Stimulated activated naive B cell treated with anti-CD40 and anti-IgM and Interleukin-4, amounts not matched to agents 10 μg/mL and 1 μg/mL and 100 μg/mL, for 72 hours (primary cell): ENCODE data around the gene OBP2B.
"Not testable (repeated sequence)": the region's sequence is repeated elsewhere in the genome, so short reads cannot be mapped to it uniquely, and the experiment has no call there.

Source experiments
- ATAC-seq, 2 donors: fragments of 150-1000 bp; cut with Tn5 transposase; replicated peaks; 2 replicates each; pipeline ENCODE4 v1.10.0; 2021; ENCODE audit warnings: moderate library complexity in 1 of 2
- DNase-seq: peaks from one replicate; pipeline ENCODE4 v3.0.0; 2021
- H3K27ac Mint-ChIP-seq: one replicate; pipeline ENCODE4 v1.8.0; 2022; ENCODE audit warnings: mild to moderate bottlenecking, mixed read lengths
- H3K27me3 Mint-ChIP-seq, 2 donors: one replicate each; pipeline ENCODE4 v1.8.0; 2022; ENCODE audit warnings: mixed read lengths in 2 of 2
- H3K36me3 Mint-ChIP-seq, 2 donors: one replicate each; pipeline ENCODE4 v1.8.0; 2022; ENCODE audit warnings: mixed read lengths in 2 of 2, mild to moderate bottlenecking in 1 of 2
- H3K4me1 Mint-ChIP-seq, 2 donors: one replicate each; pipeline ENCODE4 v1.8.0; 2022; ENCODE audit warnings: mixed read lengths in 2 of 2, mild to moderate bottlenecking in 1 of 2
- H3K4me3 Mint-ChIP-seq, 2 donors: one replicate each; pipeline ENCODE4 v1.8.0; 2022; ENCODE audit warnings: mild to moderate bottlenecking in 2 of 2, mixed read lengths in 2 of 2, moderate library complexity in 1 of 2
- H3K9me3 Mint-ChIP-seq, 2 donors: one replicate each; pipeline ENCODE4 v1.8.0; 2022; ENCODE audit warnings: mixed read lengths in 2 of 2, mild to moderate bottlenecking in 1 of 2

OBP2B gene

DNA sequence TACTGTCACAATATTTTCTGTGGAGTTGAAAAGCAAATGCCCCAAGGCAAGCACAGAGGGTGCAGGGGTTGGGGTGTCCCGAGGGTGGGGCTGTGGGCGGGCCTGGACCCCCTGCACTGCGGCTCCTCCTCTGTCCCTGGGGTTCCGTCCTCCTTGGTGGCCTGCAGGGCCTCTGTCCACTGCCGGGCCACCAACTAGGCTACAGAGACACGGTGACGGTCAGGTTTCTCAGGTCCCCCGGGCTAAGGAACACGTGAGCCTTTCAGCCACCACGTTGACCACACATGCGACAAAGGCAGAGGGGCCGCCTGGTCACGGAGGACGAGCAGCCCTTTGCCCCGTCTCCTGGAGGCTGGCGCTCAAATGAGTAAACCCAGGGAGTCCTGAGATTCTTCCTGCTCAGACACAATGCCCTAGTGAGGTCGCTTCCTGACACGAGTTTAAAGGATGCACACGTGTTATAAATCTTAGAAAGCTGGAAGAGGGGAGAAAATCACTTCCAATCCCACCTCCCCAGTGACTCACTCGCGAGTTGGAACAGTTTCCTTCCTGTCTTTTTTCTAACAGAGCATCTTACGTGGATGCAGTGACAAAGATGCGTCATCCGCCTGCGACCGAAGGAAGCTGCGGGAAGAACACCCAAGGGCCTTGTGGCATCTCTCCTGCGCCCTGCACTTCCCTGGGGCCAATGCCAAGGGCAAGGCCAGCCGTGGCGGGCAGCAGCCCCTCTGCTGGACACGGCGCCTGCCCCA lies 24.8 kb upstream of the OBP2B start:
- DNase-seq, result no peak
- no peak overlapping the region for H3K4me3 Mint-ChIP-seq
- peaks cover 31 to 49% of the 10 kb centered on the region in 2 donors for H3K27me3 Mint-ChIP-seq

DNA sequence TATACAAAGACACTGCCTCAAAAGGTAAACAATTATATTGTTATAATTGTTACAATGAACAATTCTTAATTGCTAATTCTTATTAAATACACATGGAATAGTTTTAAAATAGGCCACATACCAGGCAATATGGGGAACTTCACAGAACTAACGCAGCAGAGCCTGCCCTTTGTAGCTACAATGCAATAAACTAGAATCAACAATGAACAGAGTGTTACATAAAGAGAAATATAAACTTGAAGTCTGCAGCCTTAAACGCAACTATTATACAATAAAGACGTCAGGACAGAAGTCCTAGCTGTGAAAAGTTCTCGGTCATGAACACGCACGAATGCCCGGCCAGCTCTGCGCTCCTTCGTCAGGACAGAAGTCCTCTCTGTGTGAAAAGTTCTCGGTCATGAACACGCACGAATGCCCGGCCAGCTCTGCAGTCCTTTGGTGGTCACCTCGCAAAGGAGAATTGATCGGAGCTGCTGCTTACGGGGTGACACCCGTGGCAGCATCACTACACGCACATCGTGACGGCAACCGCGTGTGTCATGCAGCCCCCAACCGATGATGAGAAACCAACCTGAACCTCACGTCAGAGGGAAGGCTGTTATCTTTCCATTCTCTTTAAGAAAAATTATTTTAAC lies 23.0 kb upstream of the OBP2B start:
- ATAC-seq, H3K4me1 Mint-ChIP-seq, H3K36me3 Mint-ChIP-seq, DNase-seq, H3K9me3 Mint-ChIP-seq, H3K4me3 Mint-ChIP-seq, H3K27ac Mint-ChIP-seq: not testable (repeated sequence)
- H3K27me3 Mint-ChIP-seq, result peaks cover 14 to 32% of the 10 kb centered on the region in 2 donors

More for the DNA sequence above, 24.8 kb upstream of the OBP2B start:
- no peak for ATAC-seq
- Mint-ChIP-seq H3K36me3 (no peaks in the 10 kb centered on the region), H3K9me3 (no peaks in the 10 kb centered on the region), H3K4me1 (peaks cover 2 to 11% of the 10 kb centered on the region in 2 donors), H3K27ac (no peak overlapping the region)

DNA sequence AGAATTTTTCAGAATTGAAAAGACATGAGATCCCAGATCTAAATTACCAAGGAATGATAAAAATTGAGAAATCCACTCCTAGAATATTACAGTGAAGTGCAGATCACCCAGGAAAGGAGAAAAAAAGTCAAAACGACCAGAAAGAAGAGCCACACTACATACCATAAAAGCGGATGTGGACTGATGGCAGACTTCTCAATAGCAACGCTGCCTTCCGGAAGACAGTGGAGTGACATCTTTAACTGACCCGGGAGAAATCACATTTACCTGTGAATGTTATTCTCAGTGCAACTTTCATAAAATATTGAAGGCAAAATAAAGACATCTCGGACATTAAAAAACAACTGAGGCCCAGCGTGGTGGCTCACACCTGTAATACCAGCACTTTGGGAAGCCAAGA lies 21.5 kb upstream of the OBP2B start:
- not testable (repeated sequence) for DNase-seq, H3K36me3 Mint-ChIP-seq, H3K9me3 Mint-ChIP-seq, H3K4me3 Mint-ChIP-seq, ATAC-seq, H3K27ac Mint-ChIP-seq, H3K4me1 Mint-ChIP-seq
- H3K27me3 Mint-ChIP-seq, result peaks cover 6 to 29% of the 10 kb centered on the region in 2 donors

DNA sequence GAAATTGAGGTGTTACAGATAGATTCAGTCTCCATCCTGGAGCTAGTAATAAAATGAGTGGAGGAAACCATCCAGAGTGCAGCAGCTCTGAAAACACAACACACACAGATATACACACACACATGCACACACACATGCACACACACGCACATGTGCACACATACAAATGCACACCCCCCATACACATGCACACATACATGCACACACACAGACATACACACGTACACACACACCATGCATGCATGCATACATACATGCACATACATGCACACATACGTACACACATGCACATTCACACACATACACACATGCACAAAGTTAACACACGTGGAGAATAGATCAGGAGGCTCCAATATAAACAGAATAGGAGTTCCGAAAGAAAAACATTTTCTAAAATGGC lies 21.0 kb upstream of the OBP2B start:
- H3K27ac Mint-ChIP-seq, result no peak overlapping the region
- DNase-seq, result no peak
- H3K36me3 Mint-ChIP-seq, result no peaks in the 10 kb centered on the region
- H3K9me3 Mint-ChIP-seq, result no peaks in the 10 kb centered on the region
- peaks cover 6 to 31% of the 10 kb centered on the region in 2 donors for H3K27me3 Mint-ChIP-seq
- H3K4me3 Mint-ChIP-seq, result no peak overlapping the region
- no peaks in the 10 kb centered on the region for H3K4me1 Mint-ChIP-seq
- no peak for ATAC-seq

DNA sequence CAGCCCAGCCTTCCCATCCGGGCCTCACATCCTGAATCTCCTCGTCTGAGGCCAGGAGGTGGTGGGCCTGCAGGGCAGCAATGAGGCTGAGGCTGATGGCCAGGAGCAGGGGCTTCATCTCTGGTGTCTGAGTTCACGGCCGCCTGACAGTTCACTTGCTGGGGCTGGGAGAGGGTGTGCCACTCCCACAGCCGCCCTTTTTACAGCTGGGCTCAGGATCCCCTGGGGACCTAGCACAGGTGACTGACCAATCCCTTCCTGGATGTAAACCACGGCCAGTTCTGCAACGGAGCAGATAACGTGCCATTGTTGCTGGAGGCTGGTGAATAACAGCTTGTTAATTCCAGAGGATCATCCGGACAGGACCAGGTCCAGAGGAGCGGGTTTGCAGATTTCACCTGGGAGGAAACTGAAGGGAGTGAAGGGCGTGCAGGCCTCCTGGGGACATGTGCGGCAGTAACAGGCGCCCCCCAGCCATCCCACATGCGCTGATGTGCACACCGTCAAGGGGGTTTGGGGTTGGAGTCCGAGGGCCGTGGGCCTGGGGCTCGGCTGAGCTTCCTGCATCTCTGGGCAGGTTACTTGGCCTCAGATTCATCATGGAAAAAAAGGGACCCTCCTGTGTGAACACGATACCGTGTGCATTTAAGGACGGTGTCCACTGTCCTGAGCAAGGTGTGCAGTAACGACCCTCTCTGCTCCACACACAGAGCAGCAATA lies 19.6 kb upstream of the OBP2B start:
- not testable (repeated sequence) for H3K36me3 Mint-ChIP-seq, DNase-seq, H3K27ac Mint-ChIP-seq

DNA sequence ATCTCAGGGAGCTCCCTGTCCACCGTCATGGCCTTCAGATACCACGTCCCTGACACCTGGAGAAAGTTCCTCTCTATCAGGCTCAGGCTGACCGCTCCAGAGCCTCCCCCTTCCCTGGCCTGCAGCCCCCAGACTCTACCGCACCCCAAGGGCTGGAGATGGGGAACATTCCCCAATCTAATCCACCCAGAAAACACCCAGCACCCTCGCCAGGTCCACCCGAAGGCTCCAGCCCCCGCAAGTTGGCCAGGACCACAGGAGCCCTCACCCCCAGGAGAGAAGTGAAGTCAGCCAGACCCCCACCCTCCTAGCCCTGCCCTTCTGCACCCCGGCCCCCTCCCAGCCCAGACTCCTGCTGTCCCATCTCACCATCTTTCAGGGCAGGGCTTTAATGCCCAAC lies 18.9 kb upstream of the OBP2B start:
- not testable (repeated sequence) for ATAC-seq

More for the DNA sequence above, 19.6 kb upstream of the OBP2B start:
- H3K4me3 Mint-ChIP-seq, H3K9me3 Mint-ChIP-seq, ATAC-seq, H3K4me1 Mint-ChIP-seq: not testable (repeated sequence)
- peaks cover 12 to 28% of the 10 kb centered on the region in 2 donors for H3K27me3 Mint-ChIP-seq

DNA sequence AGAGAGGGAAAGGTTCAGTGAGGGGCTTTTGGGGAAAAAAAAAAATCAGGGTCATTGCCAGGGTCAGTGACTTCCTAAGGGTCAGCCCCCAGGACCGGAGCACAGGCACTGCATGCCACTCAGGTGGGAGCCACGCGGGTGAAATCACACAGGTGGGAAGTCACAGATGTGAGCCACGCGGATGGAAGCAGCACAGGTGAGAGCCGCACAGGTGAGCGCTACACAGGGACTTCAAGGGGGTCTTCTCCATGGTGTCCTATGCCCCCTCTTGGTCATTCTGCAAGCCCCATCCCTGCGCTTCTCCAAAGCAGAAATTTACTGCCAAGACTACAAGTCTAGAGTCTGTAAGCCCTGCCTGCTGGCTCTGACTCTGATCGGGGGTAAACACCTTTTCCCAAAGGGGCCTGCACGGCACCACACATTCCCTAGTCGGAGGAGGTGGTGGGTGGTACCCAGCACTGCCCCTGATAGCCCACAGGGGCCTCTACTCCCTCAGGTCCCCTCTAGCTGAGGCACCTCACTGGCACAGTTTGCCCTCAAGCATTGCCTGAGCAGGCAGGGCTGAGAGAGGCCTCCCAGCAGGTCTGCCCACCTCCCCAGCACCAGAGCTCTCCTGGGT lies 18.3 kb upstream of the OBP2B start:
- H3K9me3 Mint-ChIP-seq, result no peaks in the 10 kb centered on the region
- H3K36me3 Mint-ChIP-seq, result no peaks in the 10 kb centered on the region
- H3K27me3 Mint-ChIP-seq, result peaks cover 21 to 37% of the 10 kb centered on the region in 2 donors
- no peaks in the 10 kb centered on the region for H3K4me1 Mint-ChIP-seq
- ATAC-seq, result no peak
- no peak overlapping the region for H3K27ac Mint-ChIP-seq
- no peak for DNase-seq
- no peak overlapping the region for H3K4me3 Mint-ChIP-seq

More for the DNA sequence above, 18.9 kb upstream of the OBP2B start:
- H3K36me3 Mint-ChIP-seq, H3K9me3 Mint-ChIP-seq, H3K4me3 Mint-ChIP-seq, DNase-seq, H3K27ac Mint-ChIP-seq, H3K4me1 Mint-ChIP-seq: not testable (repeated sequence)
- peaks cover 18 to 34% of the 10 kb centered on the region in 2 donors for H3K27me3 Mint-ChIP-seq

DNA sequence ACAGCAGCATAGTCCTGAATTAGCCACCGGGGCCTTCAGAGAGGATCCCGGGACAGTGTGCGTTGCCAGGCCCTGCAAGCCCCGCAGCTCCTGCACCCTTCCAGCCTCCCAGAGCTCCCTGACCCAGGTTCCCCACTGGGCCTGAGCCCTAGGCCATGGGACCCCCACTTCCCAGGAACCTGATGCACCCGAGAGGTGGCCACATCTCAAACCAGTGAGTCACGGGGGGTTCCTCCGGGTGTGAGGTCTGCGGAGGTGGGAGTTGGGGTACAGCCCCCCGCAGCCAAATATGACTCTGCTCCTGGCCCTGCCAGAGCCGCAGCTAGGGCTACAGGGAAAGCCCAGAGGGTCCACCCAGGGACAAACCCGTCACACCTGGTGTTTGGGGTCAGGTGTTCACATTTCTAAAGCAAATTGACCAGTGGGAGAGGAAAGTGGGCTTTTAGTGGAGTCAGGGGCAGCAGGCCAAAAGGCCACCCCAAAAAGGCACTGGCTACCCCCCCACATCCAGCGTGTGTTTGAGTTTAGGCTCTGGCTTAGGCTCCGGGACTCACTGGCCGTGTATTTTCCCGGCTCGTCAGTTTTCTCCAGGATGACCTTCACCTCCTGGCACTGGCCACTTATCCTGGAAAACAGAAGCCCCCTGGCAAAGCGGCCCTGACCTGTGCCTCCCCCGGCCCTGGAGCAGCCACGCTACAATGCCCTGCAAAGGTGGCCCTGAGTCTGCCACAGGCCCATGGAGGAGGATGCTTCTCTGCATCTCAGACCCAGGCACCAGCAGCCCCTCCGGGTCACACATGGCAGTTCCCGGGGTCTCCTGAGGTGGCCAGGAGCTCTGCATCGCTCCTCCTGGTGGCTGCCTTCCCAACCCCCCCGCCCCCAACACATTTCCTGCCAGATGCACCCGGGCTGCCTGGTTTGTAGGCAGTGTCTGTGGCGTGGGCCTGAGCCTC lies 17.4 kb upstream of the OBP2B start:
- H3K27me3 Mint-ChIP-seq, result peaks cover 21 to 37% of the 10 kb centered on the region in 2 donors
- no peaks in the 10 kb centered on the region for H3K36me3 Mint-ChIP-seq
- no peak overlapping the region for H3K27ac Mint-ChIP-seq
- DNase-seq (no peak), ATAC-seq (no peak)
- no peaks in the 10 kb centered on the region for H3K4me1 Mint-ChIP-seq
- H3K9me3 Mint-ChIP-seq, result no peaks in the 10 kb centered on the region
- H3K4me3 Mint-ChIP-seq, result no peak overlapping the region

DNA sequence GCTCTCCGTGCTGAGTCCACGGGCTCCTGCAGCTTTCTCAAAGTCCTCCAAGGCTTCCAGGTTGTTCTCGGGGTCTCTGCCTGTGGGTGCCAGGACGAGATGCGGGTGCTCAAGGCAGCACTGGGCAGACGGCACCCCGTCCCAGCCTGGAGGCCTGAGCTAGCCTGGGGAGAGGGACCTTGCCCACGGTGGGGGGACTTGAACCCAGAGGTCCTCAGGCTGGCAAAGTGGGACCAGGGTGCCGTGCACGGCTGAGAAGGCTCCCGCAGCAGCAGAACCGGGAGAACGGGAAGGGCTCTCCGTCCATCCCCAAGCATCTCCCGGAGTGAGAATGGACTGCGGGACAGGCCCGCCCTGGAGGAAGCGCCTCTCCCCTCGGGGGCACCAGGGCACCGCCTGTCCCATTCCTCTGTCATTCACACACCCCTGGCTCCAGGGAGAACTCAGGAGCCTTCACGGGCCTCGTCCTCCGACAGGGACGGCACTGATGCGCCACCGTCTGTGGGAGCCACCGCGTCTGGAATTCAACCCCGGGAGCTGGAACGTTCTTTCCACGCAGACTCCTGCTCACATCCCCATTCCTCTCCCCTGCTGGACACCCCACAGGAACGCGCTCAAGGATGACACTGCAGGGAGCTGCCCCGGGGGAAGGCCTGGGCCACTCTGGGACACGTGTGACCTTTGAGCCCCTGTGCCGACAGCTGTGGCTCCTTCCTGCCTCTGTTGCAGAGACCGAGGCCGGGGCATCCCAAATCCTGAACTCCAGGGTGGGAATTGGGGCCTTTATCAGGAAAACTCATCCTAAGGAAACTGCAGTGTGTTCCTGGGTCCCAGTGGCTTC lies 16.3 kb upstream of the OBP2B start:
- H3K9me3 Mint-ChIP-seq, result no peaks in the 10 kb centered on the region
- H3K4me1 Mint-ChIP-seq, result no peaks in the 10 kb centered on the region
- H3K27ac Mint-ChIP-seq, result no peak overlapping the region
- H3K36me3 Mint-ChIP-seq, result no peaks in the 10 kb centered on the region
- H3K4me3 Mint-ChIP-seq, result no peak overlapping the region
- DNase-seq (no peak), ATAC-seq (no peak)
- peaks cover 25 to 41% of the 10 kb centered on the region in 2 donors for H3K27me3 Mint-ChIP-seq

DNA sequence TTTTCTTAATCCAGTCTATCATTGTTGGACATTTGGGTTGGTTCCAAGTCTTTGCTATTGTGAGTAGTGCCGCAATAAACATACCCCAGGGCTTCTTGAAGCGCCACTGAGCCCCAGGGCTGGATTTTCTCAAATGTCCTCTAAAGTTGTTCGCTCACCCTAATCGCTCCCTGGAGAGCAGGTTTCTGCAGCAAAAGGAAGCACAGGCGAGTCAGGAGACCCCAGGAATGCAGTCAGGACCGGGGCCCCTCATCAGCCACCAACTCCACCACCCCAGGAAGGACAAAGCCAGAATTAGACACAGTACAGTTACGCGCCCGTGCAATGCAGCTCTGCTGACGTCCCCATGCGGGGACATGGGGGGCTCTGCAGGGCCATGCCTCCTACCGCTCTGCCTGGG lies 15.7 kb upstream of the OBP2B start:
- no peak overlapping the region for H3K4me3 Mint-ChIP-seq
- no peak overlapping the region for H3K27ac Mint-ChIP-seq
- H3K4me1 Mint-ChIP-seq, result no peaks in the 10 kb centered on the region
- H3K9me3 Mint-ChIP-seq, result no peaks in the 10 kb centered on the region
- no peaks in the 10 kb centered on the region for H3K36me3 Mint-ChIP-seq
- H3K27me3 Mint-ChIP-seq, result peaks cover 28 to 48% of the 10 kb centered on the region in 2 donors
- ATAC-seq (no peak), DNase-seq (no peak)

DNA sequence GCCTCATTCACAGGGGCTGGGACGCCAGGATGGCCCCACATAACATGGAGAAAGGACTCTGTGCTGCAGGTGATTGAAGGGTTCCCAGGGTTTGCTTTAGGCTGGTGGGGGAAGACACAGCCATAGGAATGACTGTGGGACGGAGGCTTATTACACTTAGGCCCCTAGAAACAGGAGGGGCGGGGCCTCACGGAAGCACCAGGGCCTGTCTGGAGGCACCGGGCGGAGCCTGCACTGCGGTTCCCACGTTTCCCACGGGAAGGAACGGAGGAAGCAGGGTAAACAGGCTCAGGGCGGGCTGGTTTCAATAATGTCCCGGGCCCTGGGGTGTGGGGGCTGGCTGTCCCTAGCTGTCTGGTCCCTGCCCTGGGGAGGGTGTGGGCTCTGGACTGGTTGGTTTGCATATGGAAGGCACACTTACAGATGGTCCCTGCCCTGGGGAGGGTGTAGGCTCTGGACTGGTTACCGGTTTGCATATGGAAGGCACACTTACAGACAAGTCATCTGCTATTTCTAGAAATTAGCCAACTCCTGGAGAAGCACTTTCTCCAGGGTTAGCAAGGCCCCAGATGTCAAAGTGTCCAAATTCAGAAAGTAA lies 14.2 kb upstream of the OBP2B start:
- not testable (repeated sequence) for H3K4me1 Mint-ChIP-seq, H3K9me3 Mint-ChIP-seq, ATAC-seq, H3K27ac Mint-ChIP-seq, H3K4me3 Mint-ChIP-seq, H3K36me3 Mint-ChIP-seq, DNase-seq
- peaks cover 33 to 60% of the 10 kb centered on the region in 2 donors for H3K27me3 Mint-ChIP-seq

DNA sequence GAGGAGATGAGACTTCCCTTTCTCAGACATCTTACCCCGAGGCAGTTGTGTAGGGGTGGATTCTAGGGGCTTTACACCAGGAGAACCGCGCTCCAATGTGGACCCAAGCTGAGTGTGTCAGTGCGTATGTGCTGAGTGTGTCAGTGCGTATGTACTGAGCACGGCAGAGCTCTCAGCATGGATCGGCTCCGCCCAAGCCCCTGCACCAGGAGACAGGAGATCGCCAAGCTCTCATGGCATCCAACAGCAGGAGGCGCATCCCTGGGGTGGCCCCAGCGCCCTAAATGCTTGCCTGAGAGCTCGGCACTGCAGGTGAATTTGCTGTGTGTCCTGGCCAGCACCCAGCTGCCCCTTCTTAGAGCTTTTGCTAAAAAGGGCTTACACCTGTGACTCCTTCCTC lies 12.9 kb upstream of the OBP2B start:
- H3K4me3 Mint-ChIP-seq, H3K36me3 Mint-ChIP-seq, ATAC-seq, H3K9me3 Mint-ChIP-seq, H3K4me1 Mint-ChIP-seq, H3K27ac Mint-ChIP-seq, DNase-seq: not testable (repeated sequence)
- H3K27me3 Mint-ChIP-seq, result peaks cover 43 to 71% of the 10 kb centered on the region in 2 donors
